GM19043 (cell line): ENCODE results near the gene COPG2.
"Not testable (repeated sequence)": the region's sequence is repeated elsewhere in the genome, so short reads cannot be mapped to it uniquely, and the experiment has no call there.

Experiments used
- ATAC-seq: cut with Tn5 transposase; IDR thresholded peaks from one replicate; pipeline ENCODE4 v1.9.1; 2021; ENCODE audit warnings: low read depth; ENCODE audit not compliant: unreplicated experiment

Gene COPG2

GRCh38 chr7:130566898-130567280 lies 101.7 kb downstream of the COPG2 start:
- ATAC-seq: no peak

GRCh38 chr7:130566168-130566897 lies 102.2 kb downstream of the COPG2 start:
- no peak for ATAC-seq

DNA sequence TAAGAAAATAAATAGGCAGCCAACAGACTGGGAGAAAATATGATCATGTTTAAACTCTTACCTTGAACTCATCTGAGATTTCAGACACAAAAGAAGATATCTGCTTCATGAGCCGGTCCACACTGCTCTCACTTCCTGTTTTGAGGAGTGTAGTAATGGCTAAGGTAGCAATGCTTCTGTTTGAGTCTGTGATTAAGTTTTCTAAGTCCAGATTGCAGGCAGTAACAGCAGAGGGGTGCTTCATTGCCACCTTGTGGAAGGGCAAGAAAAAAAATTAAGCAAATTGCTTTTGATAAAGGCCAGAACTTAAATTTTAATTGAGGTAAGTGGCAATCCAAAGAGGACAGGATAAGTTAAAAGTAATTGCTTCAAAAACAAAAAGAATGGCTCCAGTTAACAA lies 107.6 kb downstream of the COPG2 start:
- no peak for ATAC-seq

GRCh38 chr7:130559184-130559583 lies 109.4 kb downstream of the COPG2 start:
- ATAC-seq: no peak

GRCh38 chr7:130554481-130554880 lies 114.1 kb downstream of the COPG2 start:
- ATAC-seq: no peak

GRCh38 chr7:130553398-130554029 lies 115.0 kb downstream of the COPG2 start:
- no peak for ATAC-seq

- no peak for ATAC-seq
Observed at GRCh38 chr7:130544356-130544755, 124.2 kb downstream of the COPG2 start.

DNA sequence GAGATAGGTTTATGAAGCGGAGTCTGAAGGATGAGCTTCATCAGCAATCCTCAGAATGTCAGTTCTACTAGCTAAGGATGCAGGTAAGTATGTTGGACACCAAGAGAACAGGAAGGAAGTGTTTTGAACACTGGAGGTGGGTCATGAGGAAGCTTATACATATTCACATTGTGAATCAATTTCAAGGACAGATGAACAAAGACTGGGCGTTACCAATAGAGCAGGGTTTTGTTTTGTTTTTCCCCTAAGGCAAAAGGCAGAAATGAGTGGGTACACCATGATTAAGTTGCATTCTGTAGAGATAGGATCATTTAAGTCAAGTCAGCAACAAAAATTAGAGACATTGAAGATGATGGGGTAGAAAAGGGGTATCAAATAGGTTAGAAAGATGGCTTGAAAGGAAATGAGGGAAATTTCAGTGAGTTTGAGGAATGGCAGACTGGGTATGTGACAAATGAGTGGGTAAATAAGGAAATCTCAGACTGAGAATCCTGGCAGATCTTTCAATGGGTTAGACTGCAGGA lies 125.0 kb downstream of the COPG2 start:
- ATAC-seq: no peak

- not testable (repeated sequence) for ATAC-seq
Observed at GRCh38 chr7:130542297-130542696, 126.3 kb downstream of the COPG2 start.

DNA sequence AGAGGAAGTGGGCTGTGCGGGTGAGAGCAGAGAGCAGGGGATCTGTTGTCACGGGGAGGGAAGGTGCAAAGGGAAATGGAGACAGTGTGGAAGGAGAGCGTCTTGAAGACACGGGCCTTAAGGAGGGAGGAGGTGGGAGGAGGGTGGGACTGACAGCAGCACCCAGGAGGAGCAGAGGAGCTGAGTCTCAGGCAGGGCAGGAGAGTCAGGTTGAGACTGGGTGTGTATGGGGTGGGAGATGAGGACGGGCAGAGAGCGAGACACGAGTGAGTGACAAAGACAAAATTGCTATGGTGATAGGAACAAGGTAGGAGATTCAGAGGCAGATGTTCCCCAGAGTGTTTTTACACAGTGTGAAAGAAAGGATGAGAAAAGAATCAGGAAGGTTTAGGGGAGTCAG lies 127.3 kb downstream of the COPG2 start:
- not testable (repeated sequence) for ATAC-seq

GRCh38 chr7:130537894-130538293 lies 130.7 kb downstream of the COPG2 start:
- not testable (repeated sequence) for ATAC-seq

DNA sequence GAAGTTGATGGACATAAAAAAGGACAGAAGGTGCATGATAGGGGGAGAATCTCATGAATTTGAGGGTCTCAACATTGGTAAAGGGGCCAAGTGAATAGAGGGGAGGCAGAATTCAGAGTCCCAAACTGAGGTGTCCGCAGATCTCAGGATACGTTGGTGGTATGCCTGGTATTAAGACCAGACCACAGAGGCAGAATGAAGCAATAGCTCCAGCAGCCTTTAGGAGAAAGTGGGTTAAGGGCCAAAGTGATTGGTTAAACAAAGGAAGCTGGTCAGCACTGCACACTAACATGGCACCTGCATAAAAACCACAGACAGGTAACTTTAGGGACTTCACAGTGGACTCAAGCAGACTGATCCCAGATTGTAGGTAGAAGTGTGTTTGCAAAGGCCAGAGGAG lies 139.1 kb downstream of the COPG2 start:
- ATAC-seq: no peak

DNA sequence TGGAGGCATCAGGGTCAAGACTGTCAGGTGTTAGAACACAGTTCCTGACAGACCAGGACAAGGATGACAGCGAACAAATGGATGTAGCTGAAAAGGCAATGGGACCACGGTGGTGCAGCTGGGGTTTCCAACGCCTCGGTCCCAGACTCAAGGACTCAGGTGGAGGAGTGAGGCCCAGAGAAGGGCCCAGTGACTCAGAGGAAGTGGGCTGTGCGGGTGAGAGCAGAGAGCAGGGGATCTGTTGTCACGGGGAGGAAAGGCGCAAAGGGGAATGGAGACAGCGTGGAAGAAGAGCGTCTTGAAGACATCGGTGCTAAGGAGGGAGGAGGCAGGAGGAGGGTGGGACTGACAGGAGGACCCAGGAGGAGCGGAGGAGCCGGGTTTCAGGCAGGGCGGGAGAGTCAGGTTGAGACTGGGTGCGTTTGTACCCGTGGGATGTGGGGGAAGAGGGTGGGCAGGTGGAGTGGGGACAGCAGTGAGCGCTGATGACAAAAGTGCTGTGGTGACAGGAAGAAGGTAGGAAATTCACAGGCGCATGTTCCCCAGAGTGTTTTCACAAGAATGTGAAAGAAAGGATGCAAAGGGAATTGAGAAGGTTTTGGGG lies 140.7 kb downstream of the COPG2 start:
- ATAC-seq: not testable (repeated sequence)

DNA sequence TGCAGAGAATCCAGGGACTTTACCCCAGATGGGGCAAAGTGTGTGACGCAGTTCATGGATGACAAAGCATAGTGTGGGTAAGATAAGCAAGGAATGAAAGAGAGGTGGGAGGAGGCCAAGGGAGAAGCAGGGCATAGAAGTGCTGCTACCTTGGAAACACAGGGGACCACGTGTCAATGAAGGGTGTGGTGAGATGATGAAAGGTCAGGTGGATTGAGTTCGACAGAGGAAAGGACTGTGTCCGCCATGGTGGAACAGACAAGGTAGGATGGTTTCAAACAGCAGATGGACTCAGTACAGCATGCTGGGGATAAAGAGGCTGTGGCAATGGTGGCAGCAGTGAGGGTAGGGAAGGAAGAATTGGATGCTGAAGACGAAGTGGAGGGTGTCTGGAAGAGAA lies 143.9 kb downstream of the COPG2 start:
- ATAC-seq: no peak

GRCh38 chr7:130523519-130524125 lies 144.9 kb downstream of the COPG2 start:
- not testable (repeated sequence) for ATAC-seq

GRCh38 chr7:130521258-130521951 lies 147.1 kb downstream of the COPG2 start:
- no peak for ATAC-seq

DNA sequence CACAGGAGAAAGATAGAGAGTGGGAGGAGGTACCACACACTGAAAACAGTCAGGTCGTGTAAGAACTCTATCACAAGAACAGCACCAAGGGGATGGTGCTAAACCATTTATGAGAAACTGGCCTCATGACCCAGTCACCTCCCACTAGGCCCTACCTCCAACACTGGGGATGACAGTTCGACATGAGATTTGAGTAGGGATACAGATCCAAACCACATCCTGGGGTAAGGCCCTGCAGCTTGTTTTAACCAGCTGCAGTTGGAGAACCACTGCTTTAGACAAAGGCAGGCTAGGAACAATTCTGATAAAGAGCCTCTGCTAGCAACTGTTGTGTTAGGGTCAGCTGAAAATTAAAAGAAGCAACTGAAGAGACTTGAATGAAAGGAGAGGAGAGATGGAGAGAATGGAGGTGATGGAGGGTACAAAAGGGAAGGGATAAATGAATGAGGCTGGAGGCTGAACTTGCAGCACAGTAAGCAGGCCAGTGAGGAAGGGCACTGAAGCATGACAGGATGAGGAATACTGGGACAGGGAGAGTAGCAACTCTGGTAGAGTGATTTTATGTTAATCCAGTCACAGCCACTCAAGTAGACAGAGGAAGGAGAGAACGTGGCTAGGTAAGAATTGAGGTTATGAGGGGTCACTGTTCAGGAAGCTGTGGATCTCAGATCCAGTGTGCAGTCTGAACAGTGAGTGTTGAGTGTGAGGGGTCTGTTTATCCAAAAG lies 153.1 kb downstream of the COPG2 start:
- ATAC-seq: no peak

GRCh38 chr7:130513447-130513846 lies 155.1 kb downstream of the COPG2 start:
- ATAC-seq: no peak

- not testable (repeated sequence) for ATAC-seq
Observed at GRCh38 chr7:130512038-130512437, 156.5 kb downstream of the COPG2 start.

DNA sequence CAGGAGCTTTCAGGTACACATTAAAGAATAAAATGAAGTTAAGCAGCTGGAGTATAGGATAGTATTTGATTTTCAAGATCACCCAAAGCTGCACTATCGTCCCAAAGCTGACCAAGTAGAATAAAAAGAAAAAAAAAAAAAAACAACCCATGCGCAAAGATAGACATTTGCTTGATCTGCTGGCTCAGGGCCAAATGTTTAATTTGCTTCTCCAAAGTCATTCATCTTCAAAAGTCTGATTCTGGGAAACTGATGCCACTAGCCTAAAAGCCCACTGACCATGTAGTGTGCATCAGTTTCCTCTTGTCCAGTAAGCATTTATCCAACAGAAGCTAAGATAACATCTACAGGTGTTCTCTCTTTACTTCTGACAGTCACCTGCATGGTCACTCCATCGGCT lies 162.2 kb downstream of the COPG2 start:
- no peak for ATAC-seq
